ENCODE data around the gene SPSB1. TPM values are rescaled to one million over a fixed set of nuclear protein-coding genes. Genes with fewer than 3 reads are reported as not detected.

The SPSB1 gene
- total and polyA plus RNA-seq, 2 experiments from 2014 or later = 2.4 to 6.8 TPM

- TF ChIP-seq ZNF462 (CRISPR knock-in tag; IDR thresholded peaks at IDR 0.05) = no peak
- no peak for TF ChIP-seq CTCF (conservative IDR thresholded peaks at IDR 0.05; ENCODE audit: low read depth in 2 of 2)
- TF ChIP-seq CREB1 (CRISPR knock-in tag; IDR thresholded peaks at IDR 0.05; ENCODE audit: low read depth) = no peak
Measured at GRCh38 chr1:9260059-9260766, 32.5 kb upstream of the SPSB1 start (continued).

GRCh38 chr1:9261496-9261895 is 31.2 kb upstream of the SPSB1 start:
- Histone ChIP-seq H3K79me2 (replicated peaks; ENCODE audit: insufficient read depth) (no peaks in the 10 kb centered on the region), H2AFZ (no peak overlapping the region), H3K27me3 (ENCODE audit: insufficient read depth) (no peaks in the 10 kb centered on the region), H3K4me2 (no peak overlapping the region), H3K4me3 (no peak overlapping the region), H3K36me3 (ENCODE audit: insufficient read depth) (no peaks in the 10 kb centered on the region), H3F3A (replicated peaks; ENCODE audit: low read depth) (peaks cover 15% of the 10 kb centered on the region; the same call in 1 of the 2 replicates), H3K27ac (ENCODE audit: low read depth) (no peak overlapping the region), H3K9me2 (ENCODE audit: insufficient read depth) (peaks cover 6% of the 10 kb centered on the region; the same call in 1 of the 2 replicates), H3K4me1 (ENCODE audit: insufficient read depth) (no peaks in the 10 kb centered on the region), H4K20me1 (replicated peaks; ENCODE audit: insufficient read depth) (no peaks in the 10 kb centered on the region)
- Mint-ChIP-seq H3K27me3 (ENCODE audit: insufficient read depth, low read depth, poor library complexity) (peaks cover 14% of the 10 kb centered on the region), H3K4me3 (no peak overlapping the region), H3K27ac (no peak overlapping the region), H3K36me3 (ENCODE audit: low read depth) (peaks cover 28% of the 10 kb centered on the region), H3K4me1 (0 out of 3 replicates have a peak, but pooled peaks cover 3% of the 10 kb centered on the region), H3K9me3 (peaks cover 33% of the 10 kb centered on the region)
- ATAC-seq (no peak), DNase-seq (ENCODE audit: low spot score) (no peak)
- TF ChIP-seq ZNF331 (CRISPR knock-in tag; IDR thresholded peaks at IDR 0.05; ENCODE audit: low read depth) = no peak

Data from GM23338 (cell line).